Measurements from ENCODE around the gene SPNS1. TPM values are rescaled to one million over a fixed set of nuclear protein-coding genes. Genes with fewer than 3 reads are reported as not detected.

The SPNS1 gene, protein sequence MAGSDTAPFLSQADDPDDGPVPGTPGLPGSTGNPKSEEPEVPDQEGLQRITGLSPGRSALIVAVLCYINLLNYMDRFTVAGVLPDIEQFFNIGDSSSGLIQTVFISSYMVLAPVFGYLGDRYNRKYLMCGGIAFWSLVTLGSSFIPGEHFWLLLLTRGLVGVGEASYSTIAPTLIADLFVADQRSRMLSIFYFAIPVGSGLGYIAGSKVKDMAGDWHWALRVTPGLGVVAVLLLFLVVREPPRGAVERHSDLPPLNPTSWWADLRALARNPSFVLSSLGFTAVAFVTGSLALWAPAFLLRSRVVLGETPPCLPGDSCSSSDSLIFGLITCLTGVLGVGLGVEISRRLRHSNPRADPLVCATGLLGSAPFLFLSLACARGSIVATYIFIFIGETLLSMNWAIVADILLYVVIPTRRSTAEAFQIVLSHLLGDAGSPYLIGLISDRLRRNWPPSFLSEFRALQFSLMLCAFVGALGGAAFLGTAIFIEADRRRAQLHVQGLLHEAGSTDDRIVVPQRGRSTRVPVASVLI
- 24.4 and 25.6 TPM in 2 replicates for total RNA-seq

DNA sequence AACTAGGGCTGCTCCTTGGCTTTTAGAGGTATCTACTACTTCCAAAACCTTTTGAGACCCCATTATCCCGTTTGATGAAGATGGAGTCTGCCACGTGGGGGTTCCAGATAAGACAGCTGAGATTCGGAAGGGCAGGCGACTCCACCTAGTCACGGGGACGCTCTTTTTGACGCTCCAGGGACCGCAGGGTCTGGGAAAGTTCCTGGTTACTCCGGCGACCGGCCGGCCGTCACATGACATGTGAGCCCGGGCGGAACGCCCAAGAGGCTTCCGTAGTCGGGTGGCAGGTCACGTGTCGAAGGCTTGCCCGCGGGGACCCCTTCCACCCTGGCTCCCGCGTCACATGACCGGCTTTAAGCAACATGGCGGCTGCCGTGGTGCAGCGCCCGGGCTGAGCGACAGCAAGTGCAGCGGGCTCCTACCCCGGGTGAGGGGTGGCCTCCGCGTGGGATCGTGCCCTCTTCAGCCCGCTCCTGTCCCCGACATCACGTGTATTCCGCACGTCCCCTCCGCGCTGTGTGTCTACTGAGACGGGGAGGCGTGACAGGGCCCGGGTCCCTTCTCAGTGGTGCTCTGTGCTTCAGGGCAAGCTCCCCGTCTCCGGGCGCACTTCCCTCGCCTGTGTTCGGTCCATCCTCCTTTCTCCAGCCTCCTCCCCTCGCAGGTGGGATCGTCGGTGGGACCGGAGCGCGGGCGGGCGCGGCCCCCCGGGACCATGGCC is at the start of gene SPNS1:
SPNS1 (plus strand) TSS at position 342 of the 721 bp plus-strand sequence; CDS start at position 716, 374 bp downstream.

GRCh38 chr16:28931801-28932225 is 42.8 kb upstream of the SPNS1 start, which contains the start of gene CD19:
Gene CD19, plus strand, starts transcription at chr16:28931971. Its CDS starts 30 bp downstream, at chr16:28932001.

GRCh38 chr16:28950648-28951409 is 23.7 kb upstream of the SPNS1 start, which contains the start of gene NFATC2IP:
Gene NFATC2IP, plus strand, starts transcription at chr16:28950937. Its CDS starts 75 bp downstream, at chr16:28951012.

DNA sequence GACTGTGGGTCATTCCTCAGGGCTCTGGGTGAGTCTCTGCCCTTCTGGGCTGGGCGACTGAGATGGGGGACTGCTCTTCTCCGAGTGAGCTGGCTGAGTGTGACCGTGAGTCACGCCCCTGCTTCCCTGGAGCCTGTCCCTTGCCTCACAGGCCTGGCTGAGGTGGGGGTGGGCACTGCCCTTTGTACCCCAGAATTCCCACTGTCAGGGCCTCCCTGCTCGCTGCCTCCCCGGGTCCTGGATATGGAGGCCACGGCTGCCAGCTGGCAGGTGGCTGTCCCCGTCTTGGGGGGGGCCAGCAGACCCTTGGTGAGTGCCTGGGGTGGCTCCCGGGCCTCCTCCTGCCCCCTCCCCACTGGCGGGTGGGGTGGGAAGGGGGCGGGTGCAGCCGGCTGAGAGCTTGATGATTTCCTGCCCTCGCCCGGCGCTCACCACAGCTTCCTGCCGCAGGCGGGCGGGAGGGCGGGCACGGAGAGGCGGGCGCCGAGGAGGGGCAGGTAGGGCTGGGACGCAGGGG is 10.1 kb downstream of the SPNS1 start, which contains the start of gene LAT:
LAT (plus strand) TSS at position 434 of the 517 bp plus-strand sequence. CDS start 366 bp downstream, outside the sequence.

Other genes starting within 250 kb of the SPNS1 start
- gene NPIPB9, start 223.0 kb upstream of the SPNS1 start, total RNA-seq, result 0.26 and 1.2 TPM in 2 replicates
- gene ATXN2L, start 151.8 kb upstream of the SPNS1 start, total RNA-seq, result 26.0 and 40.7 TPM in 2 replicates
- 81.1 and 100 TPM in 2 replicates for gene TUFM, start 128.4 kb upstream of the SPNS1 start, total RNA-seq
- 11.2 and 11.6 TPM in 2 replicates for gene SH2B1, start 110.9 kb upstream of the SPNS1 start, total RNA-seq
- under 0.01 and 0.12 TPM in 2 replicates for gene ATP2A1, start 96.3 kb upstream of the SPNS1 start, total RNA-seq
- 37.1 and 43.3 TPM in 2 replicates for gene RABEP2, start 49.5 kb upstream of the SPNS1 start, total RNA-seq
- not detected in 2 replicates for gene CD19, start 42.8 kb upstream of the SPNS1 start, total RNA-seq
- 12.8 and 14.1 TPM in 2 replicates for gene NFATC2IP, start 23.8 kb upstream of the SPNS1 start, total RNA-seq
- gene LAT, start 10.3 kb downstream of the SPNS1 start, total RNA-seq, result 0.53 and 0.68 TPM in 2 replicates